HepG2 (cell line): ENCODE measurements around the gene ZIC2. TPM values are rescaled to one million over a fixed set of nuclear protein-coding genes. Genes with fewer than 3 reads are reported as not detected.
A peak's percentile ranks its signal among the peaks of the same experiment; 100 is the strongest.

Experiments used
- DDIT3 ChIP-seq: sonication (generic); formaldehyde crosslinking; IDR thresholded peaks from 2 replicates; pipeline ENCODE4 v1.4.0; 2020; ENCODE audit warnings: mild to moderate bottlenecking, missing genetic modification reagents
- EED ChIP-seq: sonication (generic); formaldehyde crosslinking; IDR thresholded peaks from 2 replicates; pipeline ENCODE4 v1.5.0; 2020; ENCODE audit warnings: mild to moderate bottlenecking, missing genetic modification reagents
- ESRRA ChIP-seq: sonication (generic); formaldehyde crosslinking; IDR thresholded peaks from 2 replicates; pipeline ENCODE4 v1.5.1; 2020; ENCODE audit warnings: mild to moderate bottlenecking, low read depth, missing genetic modification reagents
- FOXO1 ChIP-seq: sonication (generic); formaldehyde crosslinking; IDR thresholded peaks from 2 replicates; pipeline ENCODE4 v1.4.0; 2020; ENCODE audit warnings: missing genetic modification reagents
- HOXD1 ChIP-seq: sonication (generic); formaldehyde crosslinking; IDR thresholded peaks from 2 replicates; pipeline ENCODE4 v1.5.0; 2020; ENCODE audit warnings: missing genetic modification reagents
- KDM3A ChIP-seq: IDR thresholded peaks from 2 replicates; pipeline ENCODE4 v1.6.1; 2018; ENCODE audit warnings: low read depth, missing compliant biosample characterization
- MAF1 ChIP-seq: sonication (generic); formaldehyde crosslinking; IDR thresholded peaks from 2 replicates; pipeline ENCODE4 v1.5.0; 2020; ENCODE audit warnings: missing genetic modification reagents, borderline replicate concordance
- MED1 ChIP-seq: sonication (generic); formaldehyde crosslinking; IDR thresholded peaks from 2 replicates; pipeline ENCODE4 v1.4.0; 2020; ENCODE audit warnings: missing genetic modification reagents
- NKX3-1 ChIP-seq: sonication (generic); formaldehyde crosslinking; IDR thresholded peaks from 2 replicates; pipeline ENCODE4 v1.5.0; 2020; ENCODE audit warnings: missing genetic modification reagents
- SMARCE1 ChIP-seq: fragments of 450-650 bp; IDR thresholded peaks from 2 replicates; pipeline ENCODE4 v1.6.1; 2017; ENCODE audit warnings: borderline replicate concordance
- TCF7 ChIP-seq: sonication (generic); IDR thresholded peaks from 2 replicates; pipeline ENCODE4 v1.6.1; 2016; ENCODE audit warnings: antibody characterized with exemption, low read depth
- ZNF253 ChIP-seq: sonication (generic); formaldehyde crosslinking; IDR thresholded peaks from 2 replicates; pipeline ENCODE4 v1.8.0; 2022; ENCODE audit warnings: mild to moderate bottlenecking, missing genetic modification reagents, borderline replicate concordance
- ZNF280D ChIP-seq: sonication (generic); formaldehyde crosslinking; IDR thresholded peaks from 2 replicates; pipeline ENCODE4 v1.5.1; 2020; ENCODE audit warnings: mild to moderate bottlenecking, missing genetic modification reagents
- ZNF430 ChIP-seq: sonication (generic); formaldehyde crosslinking; IDR thresholded peaks from 2 replicates; pipeline ENCODE4 v1.9.0; 2021; ENCODE audit warnings: mild to moderate bottlenecking, missing genetic modification reagents
- ZNF549 ChIP-seq: sonication (generic); formaldehyde crosslinking; IDR thresholded peaks from 2 replicates; pipeline ENCODE4 v1.5.0; 2020; ENCODE audit warnings: missing genetic modification reagents
- ZNF577 ChIP-seq: sonication (generic); formaldehyde crosslinking; IDR thresholded peaks from 2 replicates; pipeline ENCODE4 v1.4.0; 2020; ENCODE audit warnings: mild to moderate bottlenecking, low read depth, missing genetic modification reagents, borderline replicate concordance
- ZNF589 ChIP-seq: sonication (generic); formaldehyde crosslinking; conservative IDR thresholded peaks from 2 replicates; pipeline ENCODE4 v1.8.0; 2022; ENCODE audit warnings: mild to moderate bottlenecking, moderate library complexity, missing genetic modification reagents
- ZNF598 ChIP-seq: sonication (generic); formaldehyde crosslinking; IDR thresholded peaks from 2 replicates; pipeline ENCODE4 v1.5.1; 2020; ENCODE audit warnings: mild to moderate bottlenecking, missing genetic modification reagents, borderline replicate concordance
- ZNF609 ChIP-seq: sonication (generic); formaldehyde crosslinking; IDR thresholded peaks from 2 replicates; pipeline ENCODE4 v1.4.0; 2020; ENCODE audit warnings: mild to moderate bottlenecking, missing genetic modification reagents, borderline replicate concordance
- ZNF777 ChIP-seq: sonication (generic); formaldehyde crosslinking; IDR thresholded peaks from 2 replicates; pipeline ENCODE4 v1.4.0; 2020; ENCODE audit warnings: missing genetic modification reagents
- polyA plus RNA-seq, 8 experiments: library from polyadenylated mRNA; depleted of rRNA in 3 of 8; stranded (reverse) in 7 of 8; unstranded in 1 of 8; fragments of >200 nt; fragmentation: Illumina TruSeq in 4 of 8; extraction: Trizol in 4 of 8; gene quantifications; 2 replicates each; pipeline versions ENCODE4 v1.2.1 to v1.2.3, GENCODE V29; 2011 to 2016; ENCODE audit warnings: low read depth in 4 of 8, missing spikeins in 1 of 8, mixed read lengths in 1 of 8; ENCODE audit not compliant: insufficient read depth in 1 of 8
- total RNA-seq, 5 experiments: library from RNA; depleted of rRNA; stranded (reverse); fragments of >200 nt; fragmentation: Illumina TruSeq; extraction: Trizol; gene quantifications; 2 replicates each; pipeline ENCODE4 v1.2.3, GENCODE V29; 2016; ENCODE audit warnings: low read depth in 1 of 5
- TF ChIP-seq, protein P1 (sequence below): sonication (generic); formaldehyde crosslinking; IDR thresholded peaks from 2 replicates; pipeline ENCODE4 v1.5.0; 2020; ENCODE audit warnings: mild to moderate bottlenecking, low read depth, missing genetic modification reagents, borderline replicate concordance

The ZIC2 gene
- total and polyA plus RNA-seq, 2 of the 13 experiments (the other 11 are each of a cell fraction or from before 2014, with no cell fraction given) = 0.13 TPM; not detected in 1

DNA sequence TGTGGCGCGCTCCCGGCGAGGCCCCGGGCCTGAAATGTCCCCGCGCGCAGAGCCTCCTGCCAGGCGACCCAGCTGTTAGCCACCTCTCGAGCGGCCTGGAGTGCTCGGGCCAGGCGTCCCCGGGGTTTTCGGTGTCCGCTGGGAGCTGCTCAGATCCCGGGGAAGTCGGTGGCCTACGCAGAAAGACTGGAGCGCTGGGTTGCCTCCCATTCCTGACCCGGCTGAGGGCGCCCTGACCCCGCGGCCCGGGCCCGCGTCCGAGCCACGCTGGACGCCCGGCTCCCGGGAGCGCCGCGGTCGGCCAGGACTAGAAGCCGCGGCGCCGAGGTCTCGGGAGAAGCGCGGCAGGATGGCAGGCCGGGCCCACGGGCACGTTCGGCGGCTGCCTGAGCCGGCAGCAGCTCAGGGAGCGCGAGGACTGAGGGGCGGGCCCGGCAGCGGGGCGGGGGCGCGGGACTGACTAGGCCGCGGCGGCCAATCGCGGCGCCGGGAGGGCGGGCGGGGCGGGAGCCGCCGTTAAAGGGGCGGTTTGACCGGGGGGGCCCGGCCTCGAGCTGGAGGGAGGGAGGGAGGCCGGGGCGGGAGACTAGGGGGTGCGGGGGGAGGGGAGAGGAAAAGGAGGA is 1.3 kb upstream of the ZIC2 start (continued):
- TF ChIP-seq ZNF577 (CRISPR knock-in tag) (no peak), TCF7 (no peak), DDIT3 (CRISPR knock-in tag) (no peak), ZNF609 (no peak), KDM3A (no peak), FOXO1 (CRISPR knock-in tag) (no peak), NKX3-1 (CRISPR knock-in tag) (0 out of 2 replicates have a peak, but pooled peaks have one; percentile 27), ZNF253 (CRISPR knock-in tag) (no peak), ZNF280D (no peak), ZNF430 (no peak), ZNF598 (CRISPR knock-in tag) (no peak), ZNF589 (CRISPR knock-in tag) (no peak), EED (CRISPR knock-in tag) (no peak), ZNF549 (CRISPR knock-in tag) (no peak), HOXD1 (0 out of 2 replicates have a peak, but pooled peaks have one; percentile 26), MAF1 (CRISPR knock-in tag) (no peak), ESRRA (CRISPR knock-in tag) (no peak), MED1 (CRISPR knock-in tag) (peak; percentile 39; the same call in 1 of the 2 replicates), SMARCE1 (no peak), ZNF777 (CRISPR knock-in tag) (peak; percentile 87)
- TF ChIP-seq, protein P1, sequence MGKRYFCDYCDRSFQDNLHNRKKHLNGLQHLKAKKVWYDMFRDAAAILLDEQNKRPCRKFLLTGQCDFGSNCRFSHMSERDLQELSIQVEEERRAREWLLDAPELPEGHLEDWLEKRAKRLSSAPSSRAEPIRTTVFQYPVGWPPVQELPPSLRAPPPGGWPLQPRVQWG (CRISPR knock-in tag) = no peak
